Epithelial cell of esophagus (primary cell): ENCODE measurements around the gene NCOA1.

Experiments used
- DNase-seq: peaks from one replicate; pipeline ENCODE4 v3.0.0; 2010; ENCODE audit warnings: low read depth
- H3K4me3 ChIP-seq: 2 replicates; pipeline ENCODE4 v1.5.1; 2011; ENCODE audit warnings: mild to moderate bottlenecking, low read length, control low read depth
- CTCF ChIP-seq: IDR thresholded peaks from 2 replicates; pipeline ENCODE4 v1.5.1; 2011; ENCODE audit warnings: low read depth, mild to moderate bottlenecking, low read length, control low read depth, inconsistent platforms; ENCODE audit not compliant: insufficient read depth; ENCODE audit errors: missing control alignments

NCOA1 gene

GRCh38 chr2:24708537-24709152 lies 217.6 kb downstream of the NCOA1 start:
- H3K4me3 ChIP-seq: no peak overlapping the region
- DNase-seq: peak; percentile 77

GRCh38 chr2:24710806-24711205 lies 219.8 kb downstream of the NCOA1 start:
- DNase-seq: no peak
- no peak for TF ChIP-seq CTCF
- H3K4me3 ChIP-seq: no peak overlapping the region

More at GRCh38 chr2:24708537-24709152, 217.6 kb downstream of the NCOA1 start:
- TF ChIP-seq CTCF: no peak

- TF ChIP-seq CTCF: no peak
- DNase-seq: no peak
- no peak overlapping the region for H3K4me3 ChIP-seq
These were observed 220.8 kb downstream of the NCOA1 start for GRCh38 chr2:24711865-24712264.

- no peak overlapping the region for H3K4me3 ChIP-seq
- DNase-seq: no peak
- TF ChIP-seq CTCF: no peak
These were observed 221.2 kb downstream of the NCOA1 start for GRCh38 chr2:24712296-24712695.

- no peak for TF ChIP-seq CTCF
- DNase-seq: no peak
These were observed 226.4 kb downstream of the NCOA1 start for GRCh38 chr2:24717263-24717951.

GRCh38 chr2:24720310-24720709 lies 229.3 kb downstream of the NCOA1 start:
- no peak for DNase-seq
- no peak for TF ChIP-seq CTCF

More at GRCh38 chr2:24717263-24717951, 226.4 kb downstream of the NCOA1 start:
- no peak overlapping the region for H3K4me3 ChIP-seq

More at GRCh38 chr2:24720310-24720709, 229.3 kb downstream of the NCOA1 start:
- H3K4me3 ChIP-seq: no peak overlapping the region
